Measurements from ENCODE around the gene EPS8.

EPS8 gene

DNA sequence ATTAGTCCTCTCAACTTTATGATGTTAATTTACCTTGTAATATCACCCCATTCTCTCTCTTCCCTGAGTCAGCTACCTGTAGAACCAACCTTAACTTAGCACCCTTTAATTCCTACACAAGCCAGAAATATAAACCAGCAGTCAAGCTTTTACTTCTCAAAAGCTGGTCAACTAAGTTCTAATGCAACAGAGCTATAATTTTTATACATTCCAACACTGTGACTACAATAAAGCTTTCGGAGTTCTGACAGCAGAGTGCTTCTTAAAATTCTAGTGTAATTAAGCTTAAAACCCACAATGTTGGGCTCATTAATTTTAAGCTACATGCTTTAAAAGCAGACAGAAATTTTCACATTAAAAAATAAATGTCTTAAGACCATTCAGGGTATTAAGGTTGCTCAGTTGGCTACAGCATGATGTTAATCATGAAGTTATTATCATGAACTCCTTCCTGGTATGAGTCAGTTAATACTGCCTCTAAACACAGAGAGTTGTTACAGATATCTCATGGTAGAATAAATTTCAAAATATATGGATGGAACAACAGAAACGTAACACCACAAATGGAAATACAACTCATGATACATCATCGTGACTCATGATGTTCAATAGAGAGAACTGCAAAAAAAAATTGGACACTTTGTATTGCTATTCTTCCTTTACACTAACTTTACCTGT, 126.7 kb downstream of the EPS8 start:
- no peaks in the 10 kb centered on the region for H3K27me3 Mint-ChIP-seq
- no peaks in the 10 kb centered on the region for H3K9me3 Mint-ChIP-seq
- ATAC-seq (no peak), DNase-seq (no peak)
- peaks cover 2% of the 10 kb centered on the region for H3K4me1 Mint-ChIP-seq
- no peaks in the 10 kb centered on the region for H3K36me3 Mint-ChIP-seq (ENCODE audit: low read depth)
- no peak overlapping the region for H3K27ac Mint-ChIP-seq
- H3K4me3 Mint-ChIP-seq = no peak overlapping the region

DNA sequence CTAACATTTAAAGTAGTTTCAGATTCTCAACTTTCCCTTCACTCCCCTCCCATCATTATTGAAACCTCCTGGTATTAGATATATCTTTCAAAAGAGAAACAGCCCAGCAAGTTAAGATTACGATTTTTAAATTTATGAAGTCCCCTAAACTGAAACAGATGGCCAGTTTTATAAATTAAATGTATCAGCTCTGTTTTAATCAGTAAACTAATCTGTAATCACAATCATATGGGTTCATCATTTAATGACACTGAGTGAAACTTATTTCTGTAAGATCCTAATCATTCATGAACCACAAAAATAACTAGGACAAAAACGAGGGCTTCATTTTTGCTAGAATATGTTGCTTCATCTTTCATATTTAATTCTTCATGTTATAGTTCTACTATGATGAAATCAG, 137.8 kb downstream of the EPS8 start:
- Mint-ChIP-seq H3K27me3 (no peaks in the 10 kb centered on the region), H3K27ac (no peak overlapping the region), H3K4me1 (no peaks in the 10 kb centered on the region), H3K4me3 (no peak overlapping the region), H3K36me3 (ENCODE audit: low read depth) (no peaks in the 10 kb centered on the region), H3K9me3 (no peaks in the 10 kb centered on the region)
- ATAC-seq (no peak), DNase-seq (no peak)

- ATAC-seq (no peak), DNase-seq (no peak)
- no peaks in the 10 kb centered on the region for H3K27me3 Mint-ChIP-seq
- no peaks in the 10 kb centered on the region for H3K36me3 Mint-ChIP-seq (ENCODE audit: low read depth)
- H3K9me3 Mint-ChIP-seq = no peaks in the 10 kb centered on the region
- H3K4me1 Mint-ChIP-seq = no peaks in the 10 kb centered on the region
- H3K4me3 Mint-ChIP-seq = no peak overlapping the region
- H3K27ac Mint-ChIP-seq = no peak overlapping the region
Measured at GRCh38 chr12:15650399-15651128, 138.6 kb downstream of the EPS8 start.

GRCh38 chr12:15649347-15649746, 139.8 kb downstream of the EPS8 start:
- H3K27me3 Mint-ChIP-seq = no peaks in the 10 kb centered on the region
- no peak for ATAC-seq
- no peak for DNase-seq
- H3K4me3 Mint-ChIP-seq = no peak overlapping the region
- no peaks in the 10 kb centered on the region for H3K36me3 Mint-ChIP-seq (ENCODE audit: low read depth)
- H3K4me1 Mint-ChIP-seq = no peaks in the 10 kb centered on the region
- H3K9me3 Mint-ChIP-seq = no peaks in the 10 kb centered on the region
- no peak overlapping the region for H3K27ac Mint-ChIP-seq

- H3K27ac Mint-ChIP-seq = no peak overlapping the region
- H3K9me3 Mint-ChIP-seq = no peaks in the 10 kb centered on the region
- no peaks in the 10 kb centered on the region for H3K4me1 Mint-ChIP-seq
- no peaks in the 10 kb centered on the region for H3K36me3 Mint-ChIP-seq (ENCODE audit: low read depth)
- no peak for ATAC-seq
- no peak for DNase-seq
- no peak overlapping the region for H3K4me3 Mint-ChIP-seq
- no peaks in the 10 kb centered on the region for H3K27me3 Mint-ChIP-seq
Measured at GRCh38 chr12:15648558-15648957, 140.6 kb downstream of the EPS8 start.

DNA sequence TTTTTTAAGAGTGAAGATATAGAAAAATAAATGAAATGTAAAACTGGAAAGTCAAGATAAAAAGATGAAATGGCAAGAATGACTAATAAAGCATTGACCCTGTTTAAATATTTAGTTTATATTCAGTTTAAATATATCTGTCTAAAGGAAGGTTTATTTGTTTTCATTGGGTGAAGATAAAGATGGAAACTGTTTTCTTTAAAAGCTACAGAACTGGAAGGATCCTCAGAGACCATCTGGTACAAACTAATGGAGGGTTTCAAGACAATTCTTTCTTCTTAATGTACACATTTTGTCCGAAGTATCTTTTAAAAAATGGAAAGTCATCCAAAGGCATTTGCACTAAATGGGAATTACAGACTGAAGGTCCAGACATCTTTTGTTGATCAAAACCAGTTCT, 142.6 kb downstream of the EPS8 start:
- Mint-ChIP-seq H3K27ac (no peak overlapping the region), H3K4me3 (no peak overlapping the region), H3K4me1 (no peaks in the 10 kb centered on the region), H3K9me3 (no peaks in the 10 kb centered on the region), H3K27me3 (no peaks in the 10 kb centered on the region), H3K36me3 (ENCODE audit: low read depth) (no peaks in the 10 kb centered on the region)
- ATAC-seq (no peak), DNase-seq (no peak)

DNA sequence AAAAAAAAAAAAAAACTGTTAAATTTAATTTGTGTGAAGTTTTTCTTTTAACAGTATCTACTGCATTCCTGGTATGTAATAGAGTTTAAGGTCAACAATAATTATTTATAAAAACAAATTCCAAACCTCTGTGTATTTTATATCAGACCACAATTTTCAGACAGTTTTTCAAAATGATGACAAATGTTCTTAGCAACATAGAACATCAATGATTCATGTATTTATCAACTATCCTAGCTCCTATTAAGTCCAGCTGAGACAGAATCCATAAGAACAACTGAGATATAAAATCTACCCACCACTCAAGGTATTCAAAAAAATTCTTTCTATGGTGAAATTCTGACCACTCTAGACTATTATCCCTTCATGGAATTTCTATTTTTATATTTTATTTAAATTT, 144.5 kb downstream of the EPS8 start:
- no peak for ATAC-seq
- no peak overlapping the region for H3K4me3 Mint-ChIP-seq
- no peak overlapping the region for H3K27ac Mint-ChIP-seq
- no peaks in the 10 kb centered on the region for H3K9me3 Mint-ChIP-seq
- no peaks in the 10 kb centered on the region for H3K4me1 Mint-ChIP-seq
- no peaks in the 10 kb centered on the region for H3K36me3 Mint-ChIP-seq (ENCODE audit: low read depth)
- no peaks in the 10 kb centered on the region for H3K27me3 Mint-ChIP-seq
- DNase-seq = no peak

DNA sequence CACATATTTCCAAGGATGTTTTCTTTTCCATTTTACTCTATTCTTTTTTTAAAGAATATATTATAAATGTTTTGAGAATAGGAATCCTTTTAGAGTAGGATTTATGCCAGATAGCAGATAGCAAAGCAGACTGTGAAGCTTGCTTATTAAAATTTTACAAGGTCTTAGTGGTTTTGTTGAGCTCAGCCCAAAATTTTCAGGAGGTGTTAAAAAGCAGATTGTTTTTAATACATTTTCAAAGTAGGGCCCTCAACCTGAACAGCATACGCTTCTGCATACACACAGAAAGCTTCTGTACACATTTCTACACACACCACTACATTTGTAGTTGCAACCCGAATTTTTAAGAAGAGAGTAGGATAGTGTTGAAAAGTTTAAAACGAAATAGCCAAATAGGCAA, 151.0 kb downstream of the EPS8 start:
- Mint-ChIP-seq H3K36me3 (ENCODE audit: low read depth) (no peaks in the 10 kb centered on the region), H3K4me1 (no peaks in the 10 kb centered on the region), H3K27ac (no peak overlapping the region), H3K9me3 (no peaks in the 10 kb centered on the region), H3K27me3 (no peaks in the 10 kb centered on the region), H3K4me3 (no peak overlapping the region)
- DNase-seq (no peak), ATAC-seq (no peak)

DNA sequence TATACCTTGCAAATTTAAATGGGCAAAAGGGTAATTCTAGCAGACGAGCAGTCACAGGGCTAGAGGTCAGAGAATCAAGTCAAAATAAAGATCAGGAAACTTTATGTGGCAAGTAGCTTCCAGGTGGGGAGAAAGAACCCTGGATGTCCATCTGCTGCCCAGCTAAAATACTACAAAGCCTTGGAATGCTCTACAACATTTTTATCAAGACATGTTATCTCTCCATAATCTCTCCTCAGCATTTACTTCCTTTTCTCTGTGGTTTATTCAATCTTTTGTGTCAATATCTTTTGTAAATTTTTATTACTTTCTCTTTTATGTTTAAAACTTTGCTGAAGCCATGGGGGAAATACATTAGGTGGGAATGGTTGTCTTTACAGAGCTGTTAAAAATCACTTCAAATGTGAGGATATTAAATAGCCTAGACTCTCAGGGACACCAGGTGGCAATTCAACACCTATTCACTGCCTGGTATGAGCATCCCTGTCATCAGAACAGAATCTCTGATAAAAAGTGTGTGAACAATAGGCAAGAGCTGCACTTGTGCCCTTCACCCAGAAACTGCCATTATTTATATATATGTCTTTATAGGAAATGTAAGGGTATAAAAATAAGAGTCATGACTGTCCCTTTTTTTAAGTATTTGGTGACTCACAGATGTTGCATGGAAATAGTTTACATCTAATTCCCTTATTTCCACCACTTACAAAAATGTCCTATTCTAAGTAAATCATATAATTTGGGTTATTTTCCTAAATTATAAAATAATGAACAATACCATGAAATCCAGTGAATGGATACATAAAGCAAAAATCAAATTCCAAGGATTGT, 152.9 kb downstream of the EPS8 start:
- ATAC-seq (no peak), DNase-seq (no peak)
- no peaks in the 10 kb centered on the region for H3K4me1 Mint-ChIP-seq
- no peaks in the 10 kb centered on the region for H3K9me3 Mint-ChIP-seq
- H3K36me3 Mint-ChIP-seq (ENCODE audit: low read depth) = no peaks in the 10 kb centered on the region
- no peak overlapping the region for H3K4me3 Mint-ChIP-seq
- H3K27me3 Mint-ChIP-seq = no peaks in the 10 kb centered on the region
- no peak overlapping the region for H3K27ac Mint-ChIP-seq

GRCh38 chr12:15634010-15634683, 155.0 kb downstream of the EPS8 start:
- ATAC-seq = no peak
- no peak overlapping the region for H3K27ac Mint-ChIP-seq
- H3K36me3 Mint-ChIP-seq (ENCODE audit: low read depth) = no peaks in the 10 kb centered on the region
- H3K4me1 Mint-ChIP-seq = no peaks in the 10 kb centered on the region
- H3K27me3 Mint-ChIP-seq = no peaks in the 10 kb centered on the region
- no peak overlapping the region for H3K4me3 Mint-ChIP-seq
- DNase-seq = no peak
- no peaks in the 10 kb centered on the region for H3K9me3 Mint-ChIP-seq

- DNase-seq (no peak), ATAC-seq (no peak)
- Mint-ChIP-seq H3K36me3 (ENCODE audit: low read depth) (no peaks in the 10 kb centered on the region), H3K27ac (no peak overlapping the region), H3K27me3 (no peaks in the 10 kb centered on the region), H3K4me3 (no peak overlapping the region), H3K9me3 (no peaks in the 10 kb centered on the region), H3K4me1 (no peaks in the 10 kb centered on the region)
Measured at GRCh38 chr12:15633201-15633600, 156.0 kb downstream of the EPS8 start.

GRCh38 chr12:15632708-15633107, 156.5 kb downstream of the EPS8 start:
- Mint-ChIP-seq H3K9me3 (no peaks in the 10 kb centered on the region), H3K27me3 (no peaks in the 10 kb centered on the region), H3K4me1 (no peaks in the 10 kb centered on the region), H3K27ac (no peak overlapping the region), H3K36me3 (ENCODE audit: low read depth) (no peaks in the 10 kb centered on the region), H3K4me3 (no peak overlapping the region)
- ATAC-seq (no peak), DNase-seq (no peak)

DNA sequence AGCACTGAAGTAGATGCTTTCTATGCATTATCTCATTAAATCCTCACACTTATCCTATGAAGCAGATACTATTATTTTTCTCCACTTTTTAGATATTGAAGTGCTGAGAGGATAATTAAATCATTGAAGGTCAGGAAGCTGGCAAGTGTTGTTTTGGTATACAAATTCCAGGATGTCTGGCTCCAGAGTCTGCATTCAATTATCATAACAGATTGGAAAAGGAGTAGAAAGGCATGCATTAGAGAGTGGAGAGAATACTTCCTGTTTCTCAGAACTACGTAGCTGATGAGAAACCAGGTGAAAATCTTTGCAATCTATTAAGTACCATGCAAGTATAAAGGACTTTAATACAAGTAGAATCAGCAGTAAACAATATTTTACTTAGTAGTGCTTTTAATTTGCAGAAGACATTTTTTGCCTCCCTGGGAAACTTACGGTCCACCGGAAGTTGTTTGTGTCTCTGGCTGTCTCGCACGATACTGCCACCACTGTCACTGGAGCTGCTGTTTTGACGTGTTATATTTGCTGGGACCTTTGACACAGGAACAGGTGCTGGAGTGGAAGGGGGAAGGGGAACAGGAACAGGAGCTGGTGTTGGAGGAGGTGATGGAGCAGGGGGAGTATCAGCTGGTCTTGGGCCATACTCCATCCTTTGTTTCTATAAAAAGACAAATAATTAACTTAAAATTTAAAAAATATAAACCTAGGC, 158.0 kb downstream of the EPS8 start:
- no peaks in the 10 kb centered on the region for H3K27me3 Mint-ChIP-seq
- ATAC-seq = no peak
- no peak overlapping the region for H3K4me3 Mint-ChIP-seq
- H3K27ac Mint-ChIP-seq = no peak overlapping the region
- H3K9me3 Mint-ChIP-seq = no peaks in the 10 kb centered on the region
- no peak for DNase-seq
- no peaks in the 10 kb centered on the region for H3K36me3 Mint-ChIP-seq (ENCODE audit: low read depth)
- H3K4me1 Mint-ChIP-seq = no peaks in the 10 kb centered on the region

DNA sequence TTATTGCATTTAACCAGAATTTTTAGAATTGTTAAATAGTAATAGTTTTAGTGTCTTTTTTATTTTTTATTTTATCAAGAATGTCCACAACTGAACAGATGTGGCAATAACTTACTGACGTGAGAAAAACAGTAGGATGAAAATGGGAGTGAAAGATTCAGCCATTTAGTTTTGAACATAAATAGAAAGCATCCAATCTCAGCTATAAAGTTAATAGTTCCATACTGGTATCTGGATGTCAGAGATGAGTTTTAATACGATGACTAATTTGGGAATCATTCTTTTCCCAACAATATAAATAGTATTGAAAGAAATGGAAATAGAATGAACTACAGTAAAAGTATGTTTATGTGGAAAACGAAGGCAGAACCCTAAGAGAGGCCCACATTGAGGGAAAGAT, 159.4 kb downstream of the EPS8 start:
- DNase-seq (no peak), ATAC-seq (no peak)
- H3K9me3 Mint-ChIP-seq = no peaks in the 10 kb centered on the region
- no peaks in the 10 kb centered on the region for H3K4me1 Mint-ChIP-seq
- H3K27me3 Mint-ChIP-seq = no peaks in the 10 kb centered on the region
- H3K27ac Mint-ChIP-seq = no peak overlapping the region
- no peak overlapping the region for H3K4me3 Mint-ChIP-seq
- no peaks in the 10 kb centered on the region for H3K36me3 Mint-ChIP-seq (ENCODE audit: low read depth)
